Psoas muscle (tissue), 8 donors: ENCODE measurements around the gene PDE6H. TPM values are rescaled to one million over a fixed set of nuclear protein-coding genes. Genes with fewer than 3 reads are reported as not detected.
A peak's percentile ranks its signal among the peaks of the same experiment; 100 is the strongest.

ENCODE experiments used
- ATAC-seq, 4 donors: fragments of 200-7000 bp; cut with Tn5 transposase; one replicate each; pipeline ENCODE4 v1.9.1; 2020; ENCODE audit warnings: moderate library complexity in 3 of 4, mild to moderate bottlenecking in 2 of 4
- DNase-seq, 2 donors: peaks; one replicate each; pipeline ENCODE4 v3.0.0-alpha.2; 2020
- H3K27ac ChIP-seq: fragments of 200-600 bp; one replicate; pipeline ENCODE4 v1.8.0; 2022
- H3K27me3 ChIP-seq, 3 donors: fragments of 200-600 bp in 1 of 3; one replicate each; pipeline versions ENCODE4 v1.6.1 to v1.8.0; 2013 to 2022; ENCODE audit warnings: low read length in 2 of 3, mild to moderate bottlenecking in 2 of 3, moderate library complexity in 1 of 3; ENCODE audit not compliant: insufficient read depth in 3 of 3
- H3K36me3 ChIP-seq, 2 donors: fragments of 200-600 bp in 1 of 2; one replicate each; pipeline versions ENCODE4 v1.6.1 to v1.8.0; 2013 to 2022; ENCODE audit warnings: low read depth in 1 of 2, mild to moderate bottlenecking in 1 of 2, moderate library complexity in 1 of 2; ENCODE audit not compliant: insufficient read depth in 1 of 2
- H3K4me1 ChIP-seq: fragments of 200-600 bp; one replicate; pipeline ENCODE4 v1.8.0; 2022
- H3K4me3 ChIP-seq: fragments of 200-600 bp; one replicate; pipeline ENCODE4 v1.8.0; 2022; ENCODE audit warnings: mild to moderate bottlenecking
- H3K9me3 ChIP-seq: fragments of 200-600 bp; one replicate; pipeline ENCODE4 v1.8.0; 2022
- CTCF ChIP-seq: fragments of 200-600 bp; IDR thresholded peaks from one replicate; pipeline ENCODE4 v1.8.0; 2022; ENCODE audit warnings: antibody characterized with exemption
- WGBS, 3 donors: extraction: QIAGEN DNeasy Blood & Tissue Kit; methylation state at CpG; one replicate each; pipeline versions ENCODE4 v1.1.6 to v1.1.7; 2013; 5-methylcytosine and 5-hydroxymethylcytosine counted together
- intact Hi-C, 2 donors: fragments of 100-400 bp; cut with DNase I; formaldehyde crosslinking; loops; one replicate each; pipeline versions ENCODE4 v1.11.0 to v1.14.2; 2022
- polyA plus RNA-seq, 3 donors: library from polyadenylated mRNA; stranded (reverse); fragments of 200-250 nt; gene quantifications; one replicate each; pipeline ENCODE4 v1.2.3, GENCODE V29; 2013
- total RNA-seq, 4 donors: library from RNA; stranded (reverse); fragmentation: NEBNext Ultra II Directional in 2 of 4; extraction: Animal tissue kit (Norgen Biotek cat#: 25700) in 2 of 4; gene quantifications; one replicate each; pipeline versions ENCODE4 v1.2.1 to v1.2.4, GENCODE V29; 2021 to 2023
- donor health status: healthy with polysubstance abuse.
- donor health status: DM: no; HTN: no; CAD: no; lungs with moderate emphysema.
- donor health status: Bipolar disorder and iron deficiency.
- donor health status: healthy.
- donor health status: DM: yes; HTN: yes; CAD: no.
- donor health status: DM: no; HTN: no; CAD: no.
- donor health status: DM: no; HTN: no; CAD: no.
- donor health status: DM: yes; HTN: yes; CAD: no.

PDE6H gene
- total and polyA plus RNA-seq, 7 donors = not detected

DNA sequence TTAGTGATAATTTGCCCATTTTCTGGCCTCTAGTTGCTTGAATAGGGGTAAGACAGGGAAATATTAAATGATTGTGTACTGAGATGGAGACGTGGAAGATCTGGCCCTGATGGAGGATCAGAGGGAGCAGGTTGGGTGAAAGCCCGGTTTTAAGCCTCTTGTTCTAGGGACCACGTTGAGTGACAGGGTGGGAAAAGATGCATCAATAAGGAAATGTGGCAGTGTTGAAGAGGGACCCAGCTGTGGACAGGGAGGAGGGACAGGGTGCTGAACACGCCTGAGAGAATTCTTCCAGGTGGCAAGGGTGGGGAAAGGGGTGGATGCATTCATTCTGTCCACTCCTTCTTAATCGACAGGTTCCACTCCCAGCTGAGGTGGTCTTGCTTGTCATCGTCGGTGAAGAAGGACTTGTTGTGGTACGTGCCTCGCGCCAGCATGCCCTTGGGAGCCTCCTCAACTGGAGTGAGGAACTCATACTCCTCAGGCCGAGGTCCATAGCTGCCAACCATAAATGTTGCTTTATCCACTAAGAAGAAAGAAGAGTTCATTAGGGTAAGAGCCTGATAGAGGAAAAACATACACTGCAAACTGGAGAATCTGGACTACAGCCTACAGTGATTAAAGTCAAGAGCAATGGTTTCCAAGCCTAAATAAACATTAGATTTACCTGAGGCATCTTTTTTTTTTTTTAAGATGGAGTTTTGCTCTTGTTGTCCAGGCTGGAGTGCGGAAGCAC is 30.5 kb upstream of the PDE6H start:
- intact Hi-C loops = no loop called here
- DNase-seq = no peak
- 82 to 91% (median 89%) methylated on average over 11 to 12 of the region's 12 CpGs for WGBS, 3 donors
- no peak for TF ChIP-seq CTCF
- no peak overlapping the region for H3K4me3 ChIP-seq
- peaks cover 0 to 22% of the 10 kb centered on the region in 2 donors for H3K36me3 ChIP-seq
- no peak for ATAC-seq
- H3K9me3 ChIP-seq = no peaks in the 10 kb centered on the region
- no peak overlapping the region for H3K27ac ChIP-seq
- H3K27me3 ChIP-seq = no peaks in the 10 kb centered on the region
- H3K4me1 ChIP-seq = no peaks in the 10 kb centered on the region

DNA sequence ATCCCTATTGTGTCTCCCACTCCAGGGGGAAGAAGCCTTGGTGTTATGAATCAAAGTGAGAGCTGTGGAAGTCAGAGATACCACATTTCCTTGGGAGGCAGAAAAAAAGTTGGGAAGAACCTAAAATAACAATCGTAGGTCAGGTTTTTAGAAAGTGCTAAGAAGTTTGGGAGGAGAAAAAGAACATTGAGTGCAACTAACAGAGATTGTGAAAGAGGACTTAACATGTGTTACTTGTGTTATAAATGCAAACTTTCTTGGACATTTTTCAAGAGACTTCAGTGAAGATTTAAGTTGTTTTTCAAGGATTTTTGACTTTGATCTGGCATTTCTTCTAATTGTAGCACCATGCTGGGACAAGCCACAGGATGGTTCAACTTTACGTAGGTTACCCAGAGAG is 26.7 kb upstream of the PDE6H start:
- 73 to 90% (median 89%) methylated on average over 2 of the region's 2 CpGs for WGBS, 3 donors
- intact Hi-C loops = no loop called here
- ATAC-seq = no peak
- Histone ChIP-seq H3K4me3 (no peak overlapping the region), H3K4me1 (peaks cover 4% of the 10 kb centered on the region), H3K27ac (no peak overlapping the region), H3K36me3 (peaks cover 0 to 26% of the 10 kb centered on the region in 2 donors), H3K9me3 (no peaks in the 10 kb centered on the region), H3K27me3 (no peaks in the 10 kb centered on the region)
- no peak for TF ChIP-seq CTCF
- no peak for DNase-seq

- ATAC-seq (no peak), DNase-seq (no peak)
- peaks cover 0 to 24% of the 10 kb centered on the region in 2 donors for H3K36me3 ChIP-seq
- no peaks in the 10 kb centered on the region for H3K27me3 ChIP-seq
- TF ChIP-seq CTCF = no peak
- no peak overlapping the region for H3K27ac ChIP-seq
- H3K9me3 ChIP-seq = no peaks in the 10 kb centered on the region
- intact Hi-C loops = no loop called here
- WGBS, 3 donors = 77 to 87% (median 77%) methylated on average over 1 of the region's 1 CpG
- no peak overlapping the region for H3K4me3 ChIP-seq
- H3K4me1 ChIP-seq = peaks cover 6% of the 10 kb centered on the region
These were observed 26.0 kb upstream of the PDE6H start for GRCh38 chr12:14946861-14947260.

DNA sequence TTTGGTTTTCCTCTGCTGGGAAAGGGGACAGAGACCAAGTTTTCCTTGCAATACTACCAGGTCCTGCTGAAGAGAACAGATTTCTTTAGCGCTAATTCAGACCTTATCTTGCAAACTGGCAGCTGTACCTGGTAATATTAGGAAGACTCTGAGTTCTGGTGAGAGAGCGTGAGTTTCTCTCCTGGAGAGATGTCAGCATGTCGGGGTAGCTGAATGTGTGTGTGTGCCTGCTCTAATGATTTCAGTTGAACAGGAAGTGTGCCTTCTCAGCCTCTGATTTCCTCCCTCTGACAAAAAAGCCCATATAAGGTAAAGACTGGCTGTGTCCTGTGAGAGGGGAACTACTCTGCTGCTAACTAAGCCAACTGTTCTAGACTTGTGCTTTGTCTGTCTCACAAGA is 24.2 kb upstream of the PDE6H start:
- intact Hi-C loops = no loop called here
- no peak for TF ChIP-seq CTCF

GRCh38 chr12:14949631-14950030 is 23.2 kb upstream of the PDE6H start:
- ATAC-seq (no peak), DNase-seq (no peak)
- H3K36me3 ChIP-seq = peaks cover 0 to 10% of the 10 kb centered on the region in 2 donors
- H3K27me3 ChIP-seq = no peaks in the 10 kb centered on the region
- H3K4me1 ChIP-seq = peaks cover 8% of the 10 kb centered on the region
- H3K9me3 ChIP-seq = no peaks in the 10 kb centered on the region
- no peak overlapping the region for H3K4me3 ChIP-seq
- WGBS, 3 donors = 94 to 98% (median 96%) methylated on average over 5 of the region's 5 CpGs
- no peak for TF ChIP-seq CTCF
- intact Hi-C loops = no loop called here
- peak overlapping the region; percentile 72 for H3K27ac ChIP-seq

More for the DNA sequence above, 24.2 kb upstream of the PDE6H start:
- Histone ChIP-seq H3K36me3 (peaks cover 0 to 10% of the 10 kb centered on the region in 2 donors), H3K27ac (peak overlapping the region; percentile 72), H3K9me3 (no peaks in the 10 kb centered on the region), H3K4me1 (peaks cover 8% of the 10 kb centered on the region), H3K27me3 (no peaks in the 10 kb centered on the region), H3K4me3 (peak overlapping the region; percentile 18)
- ATAC-seq (peak; percentile 61 to 85 (median 72)), DNase-seq (no peak)
- WGBS, 3 donors = 14 to 28% (median 19%) methylated on average over 3 of the region's 3 CpGs
